IPS-18a (cell line): ENCODE data around the gene DENND1A.

Experiments used
- H3K27ac ChIP-seq: one replicate; pipeline ENCODE4 v1.5.1; 2013; ENCODE audit warnings: low read length
- H3K27me3 ChIP-seq: one replicate; pipeline ENCODE4 v1.6.1; 2013; ENCODE audit warnings: mild to moderate bottlenecking, low read length; ENCODE audit not compliant: control insufficient read depth, insufficient read depth
- H3K36me3 ChIP-seq: one replicate; pipeline ENCODE4 v1.6.1; 2013; ENCODE audit warnings: low read depth, low read length; ENCODE audit not compliant: control insufficient read depth
- H3K4me1 ChIP-seq: one replicate; pipeline ENCODE4 v1.6.1; 2013; ENCODE audit warnings: low read depth, low read length; ENCODE audit not compliant: control insufficient read depth
- H3K4me3 ChIP-seq: one replicate; pipeline ENCODE4 v1.5.1; 2013; ENCODE audit warnings: low read length
- H3K9ac ChIP-seq: one replicate; pipeline ENCODE4 v1.6.1; 2013; ENCODE audit warnings: mild to moderate bottlenecking, low read length, moderate library complexity
- H3K9me3 ChIP-seq: one replicate; pipeline ENCODE4 v1.6.1; 2013; ENCODE audit warnings: low read depth, low read length; ENCODE audit not compliant: control insufficient read depth

The DENND1A gene

GRCh38 chr9:123373447-123373923, 556.4 kb downstream of the DENND1A start:
- H3K27me3 ChIP-seq, result no peaks in the 10 kb centered on the region
- H3K36me3 ChIP-seq, result no peaks in the 10 kb centered on the region
- H3K4me1 ChIP-seq, result peaks cover 16% of the 10 kb centered on the region
- no peaks in the 10 kb centered on the region for H3K9me3 ChIP-seq
- H3K4me3 ChIP-seq, result no peak overlapping the region
- H3K27ac ChIP-seq, result no peak overlapping the region
- H3K9ac ChIP-seq, result no peak overlapping the region

DNA sequence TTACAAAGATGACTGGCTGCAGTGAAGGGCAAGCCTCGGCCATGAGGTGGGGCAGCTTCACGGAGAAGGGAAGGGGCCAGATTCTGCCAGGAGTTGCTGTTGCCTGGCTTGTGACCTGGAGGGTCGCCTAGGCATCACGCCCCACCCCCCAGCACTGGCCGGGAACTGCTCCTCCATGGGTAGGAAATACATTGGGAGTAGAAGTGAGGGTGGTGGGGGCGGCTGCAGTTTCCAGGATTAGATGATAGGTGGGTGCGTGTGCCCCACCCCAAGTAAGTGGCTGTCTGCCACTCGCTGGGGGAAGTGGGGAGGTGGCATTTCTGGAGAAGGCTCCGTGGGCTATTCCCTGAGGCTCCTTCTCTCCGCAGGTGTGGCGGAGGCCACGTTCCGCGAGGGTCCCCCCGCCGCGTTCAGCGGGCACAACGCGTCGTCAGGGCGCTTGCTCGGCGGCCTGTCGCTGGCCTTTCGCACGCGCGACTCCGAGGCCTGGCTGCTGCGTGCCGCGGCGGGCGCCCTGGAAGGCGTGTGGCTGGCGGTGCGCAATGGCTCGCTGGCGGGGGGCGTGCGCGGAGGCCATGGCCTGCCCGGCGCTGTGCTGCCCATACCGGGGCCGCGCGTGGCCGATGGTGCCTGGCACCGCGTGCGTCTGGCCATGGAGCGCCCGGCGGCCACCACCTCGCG, 557.0 kb downstream of the DENND1A start:
- Histone ChIP-seq H3K4me1 (peaks cover 16% of the 10 kb centered on the region), H3K36me3 (no peaks in the 10 kb centered on the region), H3K27me3 (no peaks in the 10 kb centered on the region), H3K9ac (no peak overlapping the region), H3K27ac (no peak overlapping the region), H3K4me3 (no peak overlapping the region), H3K9me3 (no peaks in the 10 kb centered on the region)

GRCh38 chr9:123371805-123372590, 557.9 kb downstream of the DENND1A start:
- Histone ChIP-seq H3K27ac (no peak overlapping the region), H3K4me3 (no peak overlapping the region), H3K4me1 (peaks cover 16% of the 10 kb centered on the region), H3K9me3 (no peaks in the 10 kb centered on the region), H3K9ac (no peak overlapping the region), H3K27me3 (no peaks in the 10 kb centered on the region), H3K36me3 (no peaks in the 10 kb centered on the region)

- H3K9me3 ChIP-seq, result no peaks in the 10 kb centered on the region
- no peaks in the 10 kb centered on the region for H3K36me3 ChIP-seq
- H3K27me3 ChIP-seq, result no peaks in the 10 kb centered on the region
- H3K27ac ChIP-seq, result no peak overlapping the region
- H3K9ac ChIP-seq, result no peak overlapping the region
- H3K4me1 ChIP-seq, result peaks cover 15% of the 10 kb centered on the region
- H3K4me3 ChIP-seq, result no peak overlapping the region
Observed at GRCh38 chr9:123371228-123371584, 558.7 kb downstream of the DENND1A start.

DNA sequence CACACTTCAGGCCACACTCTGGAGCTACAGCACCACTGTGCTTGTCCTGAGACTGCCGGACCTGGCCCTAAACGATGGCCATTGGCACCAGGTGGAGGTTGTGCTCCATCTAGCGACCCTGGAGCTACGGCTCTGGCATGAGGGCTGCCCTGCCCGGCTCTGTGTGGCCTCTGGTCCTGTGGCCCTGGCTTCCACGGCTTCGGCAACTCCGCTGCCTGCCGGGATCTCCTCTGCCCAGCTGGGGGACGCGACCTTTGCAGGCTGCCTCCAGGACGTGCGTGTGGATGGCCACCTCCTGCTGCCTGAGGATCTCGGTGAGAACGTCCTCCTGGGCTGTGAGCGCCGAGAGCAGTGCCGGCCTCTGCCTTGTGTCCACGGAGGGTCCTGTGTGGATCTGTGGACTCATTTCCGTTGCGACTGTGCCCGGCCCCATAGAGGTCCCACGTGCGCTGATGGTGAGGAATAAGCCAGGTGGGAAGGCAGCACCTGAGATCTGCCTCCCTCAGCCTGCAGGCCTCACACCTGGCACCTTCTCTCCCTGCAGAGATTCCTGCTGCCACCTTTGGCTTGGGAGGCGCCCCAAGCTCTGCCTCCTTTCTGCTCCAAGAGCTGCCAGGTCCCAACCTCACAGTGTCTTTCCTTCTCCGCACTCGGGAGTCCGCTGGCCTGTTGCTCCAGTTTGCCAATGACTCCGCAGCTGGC, 559.2 kb downstream of the DENND1A start:
- Histone ChIP-seq H3K9ac (no peak overlapping the region), H3K4me1 (peaks cover 10% of the 10 kb centered on the region), H3K4me3 (no peak overlapping the region), H3K27me3 (no peaks in the 10 kb centered on the region), H3K9me3 (no peaks in the 10 kb centered on the region), H3K36me3 (no peaks in the 10 kb centered on the region), H3K27ac (no peak overlapping the region)

- no peaks in the 10 kb centered on the region for H3K9me3 ChIP-seq
- H3K27ac ChIP-seq, result no peak overlapping the region
- no peak overlapping the region for H3K9ac ChIP-seq
- H3K36me3 ChIP-seq, result no peaks in the 10 kb centered on the region
- no peak overlapping the region for H3K4me3 ChIP-seq
- H3K4me1 ChIP-seq, result peaks cover 9% of the 10 kb centered on the region
- H3K27me3 ChIP-seq, result no peaks in the 10 kb centered on the region
Observed at GRCh38 chr9:123370108-123370507, 559.8 kb downstream of the DENND1A start.

- peaks cover 4% of the 10 kb centered on the region for H3K4me1 ChIP-seq
- no peaks in the 10 kb centered on the region for H3K36me3 ChIP-seq
- H3K9ac ChIP-seq, result no peak overlapping the region
- H3K27ac ChIP-seq, result no peak overlapping the region
- no peaks in the 10 kb centered on the region for H3K9me3 ChIP-seq
- no peaks in the 10 kb centered on the region for H3K27me3 ChIP-seq
- no peak overlapping the region for H3K4me3 ChIP-seq
Observed at GRCh38 chr9:123369296-123369695, 560.6 kb downstream of the DENND1A start.

DNA sequence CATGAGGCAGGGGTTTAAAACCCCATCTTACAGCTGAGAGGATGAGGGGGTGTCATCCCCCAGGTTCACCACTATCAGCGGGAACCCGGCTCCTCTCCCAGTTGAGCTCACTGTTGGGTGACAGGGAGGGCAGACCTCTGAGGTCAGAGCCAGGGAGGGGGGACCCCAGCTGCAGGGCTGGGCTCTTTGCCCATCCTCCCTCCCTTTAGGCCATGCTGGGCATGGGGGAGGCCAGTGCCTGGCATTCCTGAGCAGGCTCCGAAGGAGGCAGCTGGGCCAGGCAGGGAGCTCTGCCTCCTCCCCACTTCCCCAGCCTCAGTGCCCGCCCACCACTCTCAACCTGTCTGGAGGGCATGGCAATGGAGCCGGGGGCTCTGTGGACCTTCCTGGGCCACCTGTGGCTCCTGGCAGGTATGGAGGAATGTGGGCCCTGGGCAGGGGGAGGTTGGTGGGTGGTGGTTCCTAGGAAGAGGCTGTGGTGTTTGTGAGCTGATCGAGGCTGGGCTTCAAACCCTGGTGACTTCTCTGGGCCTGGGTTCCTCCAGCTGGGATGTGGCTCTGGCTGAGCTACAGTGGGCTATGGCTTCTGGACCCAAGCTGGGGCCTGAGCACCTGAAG, 561.3 kb downstream of the DENND1A start:
- no peaks in the 10 kb centered on the region for H3K9me3 ChIP-seq
- H3K36me3 ChIP-seq, result no peaks in the 10 kb centered on the region
- no peaks in the 10 kb centered on the region for H3K27me3 ChIP-seq
- no peak overlapping the region for H3K4me3 ChIP-seq
- H3K27ac ChIP-seq, result no peak overlapping the region
- H3K9ac ChIP-seq, result no peak overlapping the region
- no peaks in the 10 kb centered on the region for H3K4me1 ChIP-seq

DNA sequence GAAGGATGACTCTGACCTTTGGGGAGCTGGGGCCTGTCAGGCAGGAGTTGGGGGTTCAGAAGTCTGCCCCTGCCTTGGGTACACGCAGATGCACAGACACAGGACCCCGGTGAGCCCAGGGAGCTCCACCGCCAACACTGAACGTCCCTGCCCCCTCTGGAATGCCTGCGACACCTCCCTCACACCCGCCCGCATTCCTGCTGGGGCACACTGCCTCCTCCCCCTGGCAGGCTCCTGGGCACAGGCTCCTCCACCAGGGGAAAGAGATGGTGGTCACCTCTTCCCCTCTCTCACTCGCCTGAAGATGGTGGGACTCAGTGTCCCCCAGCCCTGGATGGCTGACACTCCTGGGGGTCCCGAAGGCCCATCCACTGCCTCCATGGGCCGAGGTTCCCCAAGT, 561.9 kb downstream of the DENND1A start:
- Histone ChIP-seq H3K9ac (no peak overlapping the region), H3K27ac (no peak overlapping the region)

GRCh38 chr9:123365881-123366528, 563.9 kb downstream of the DENND1A start:
- no peak overlapping the region for H3K9ac ChIP-seq
- no peaks in the 10 kb centered on the region for H3K36me3 ChIP-seq
- H3K27me3 ChIP-seq, result no peaks in the 10 kb centered on the region
- H3K27ac ChIP-seq, result no peak overlapping the region
- peaks cover 14% of the 10 kb centered on the region for H3K4me1 ChIP-seq
- H3K9me3 ChIP-seq, result no peaks in the 10 kb centered on the region
- no peak overlapping the region for H3K4me3 ChIP-seq

More for the DNA sequence above, 561.9 kb downstream of the DENND1A start:
- H3K36me3 ChIP-seq, result no peaks in the 10 kb centered on the region
- no peaks in the 10 kb centered on the region for H3K4me1 ChIP-seq
- no peak overlapping the region for H3K4me3 ChIP-seq
- H3K9me3 ChIP-seq, result no peaks in the 10 kb centered on the region
- H3K27me3 ChIP-seq, result no peaks in the 10 kb centered on the region
